Bronchial epithelial cell (primary cell): ENCODE data around the gene C2orf92. TPM values are rescaled to one million over a fixed set of nuclear protein-coding genes. Genes with fewer than 3 reads are reported as not detected.

Experiments used
- DNase-seq: peaks from one replicate; pipeline ENCODE4 v3.0.0-alpha.2; 2010; ENCODE audit warnings: low read depth
- FAIRE-seq: peaks from 2 replicates; lab custom pipeline; 2011; peaks lifted over from hg19 to GRCh38; lab: Jason Lieb, UNC
- H3K27me3 ChIP-seq: 2 replicates; pipeline ENCODE4 v1.5.1; 2011; ENCODE audit warnings: low read length; ENCODE audit not compliant: control insufficient read depth, insufficient read depth
- H3K36me3 ChIP-seq: 2 replicates; pipeline ENCODE4 v1.5.1; 2011; ENCODE audit warnings: low read length; ENCODE audit not compliant: control insufficient read depth, insufficient read depth
- H3K4me3 ChIP-seq: 2 replicates; pipeline ENCODE4 v1.5.1; 2011; ENCODE audit warnings: mild to moderate bottlenecking, low read depth, low read length, control low read depth
- CTCF ChIP-seq: IDR thresholded peaks from 2 replicates; pipeline ENCODE4 v1.5.1; 2011; ENCODE audit warnings: mild to moderate bottlenecking, moderate library complexity, low read length, control low read depth, inconsistent platforms; ENCODE audit not compliant: insufficient read depth, severe bottlenecking
- total RNA-seq: library from RNA; depleted of rRNA; stranded (reverse); fragments of >200 nt; gene quantifications from 2 replicates; pipeline ENCODE4 v1.2.1, GENCODE V29; 2014

C2orf92 gene
- total RNA-seq, 1 donor from 2014 or later: 0.26 TPM

- no peak for FAIRE-seq
- peaks cover 22% of the 10 kb centered on the region for H3K36me3 ChIP-seq
- TF ChIP-seq CTCF: no peak
Measured at GRCh38 chr2:97654309-97654708, 15.2 kb upstream of the C2orf92 start.

GRCh38 chr2:97654791-97655190 is 14.7 kb upstream of the C2orf92 start:
- Histone ChIP-seq H3K36me3 (peaks cover 22% of the 10 kb centered on the region), H3K27me3 (no peaks in the 10 kb centered on the region), H3K4me3 (no peak overlapping the region)
- DNase-seq (no peak), FAIRE-seq (no peak)
- TF ChIP-seq CTCF: no peak

More at GRCh38 chr2:97654309-97654708, 15.2 kb upstream of the C2orf92 start:
- DNase-seq: no peak
- Histone ChIP-seq H3K4me3 (no peak overlapping the region), H3K27me3 (no peaks in the 10 kb centered on the region)

GRCh38 chr2:97656129-97656755 is 13.3 kb upstream of the C2orf92 start:
- no peak overlapping the region for H3K4me3 ChIP-seq
- FAIRE-seq: peak; percentile 55
- no peak for DNase-seq
- no peak for TF ChIP-seq CTCF
- no peaks in the 10 kb centered on the region for H3K27me3 ChIP-seq
- peaks cover 28% of the 10 kb centered on the region for H3K36me3 ChIP-seq

- TF ChIP-seq CTCF: no peak
- FAIRE-seq (no peak), DNase-seq (no peak)
- H3K4me3 ChIP-seq: no peak overlapping the region
- H3K36me3 ChIP-seq: peaks cover 28% of the 10 kb centered on the region
- no peaks in the 10 kb centered on the region for H3K27me3 ChIP-seq
Measured at GRCh38 chr2:97656905-97657587, 12.5 kb upstream of the C2orf92 start.

- no peak for DNase-seq
- no peak for FAIRE-seq
- no peak for TF ChIP-seq CTCF
- Histone ChIP-seq H3K4me3 (no peak overlapping the region), H3K36me3 (peaks cover 28% of the 10 kb centered on the region), H3K27me3 (no peaks in the 10 kb centered on the region)
Measured at GRCh38 chr2:97657986-97658690, 11.4 kb upstream of the C2orf92 start.
